Effector CD8-positive, alpha-beta T cell (primary cell): ENCODE data around the gene SUMF2.
"Not testable (repeated sequence)": the region's sequence is repeated elsewhere in the genome, so short reads cannot be mapped to it uniquely, and the experiment has no call there.

Experiments
- DNase-seq: peaks from one replicate; lab custom pipeline; 2025; lab: John Stamatoyannopoulos, UW

SUMF2 gene

DNA sequence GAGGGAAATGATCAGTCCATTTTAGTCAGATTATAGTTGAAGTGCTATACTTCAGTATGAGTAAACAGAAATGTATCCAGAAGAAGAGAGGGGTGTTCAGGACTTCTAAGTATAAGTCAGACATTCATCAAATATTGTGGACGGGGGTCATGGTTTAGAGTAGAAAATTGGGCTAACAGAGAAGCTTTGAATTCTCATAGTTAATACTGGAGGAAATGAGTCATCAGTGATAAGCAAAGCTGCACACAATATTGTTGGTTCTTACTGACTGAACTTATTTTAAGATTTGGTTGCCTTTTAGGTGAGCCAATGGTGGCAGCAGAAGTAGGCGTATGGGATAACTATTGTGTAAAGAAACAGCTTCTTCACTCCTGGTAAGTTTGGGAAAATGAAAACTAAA is 1.7 kb upstream of the SUMF2 start:
- DNase-seq, result no peak

DNA sequence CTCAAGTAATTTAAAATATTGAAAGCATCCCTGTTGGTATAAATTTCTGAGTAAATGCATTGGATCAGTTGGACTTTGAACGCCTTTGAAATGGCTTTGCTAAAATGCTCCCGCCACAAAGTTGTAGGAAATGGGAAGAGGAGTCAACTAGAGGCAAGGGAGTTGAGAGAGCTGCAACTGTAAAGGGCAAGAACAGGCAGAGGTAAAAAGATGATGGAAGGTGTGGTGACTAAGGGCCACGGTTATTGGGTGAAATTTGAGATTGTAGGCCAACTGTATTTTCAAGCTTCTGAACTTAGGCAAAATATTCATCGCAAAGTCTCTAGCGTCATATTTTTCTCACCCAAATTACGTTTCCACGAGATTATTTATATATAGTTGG is 595 bp upstream of the SUMF2 start:
- no peak for DNase-seq

DNA sequence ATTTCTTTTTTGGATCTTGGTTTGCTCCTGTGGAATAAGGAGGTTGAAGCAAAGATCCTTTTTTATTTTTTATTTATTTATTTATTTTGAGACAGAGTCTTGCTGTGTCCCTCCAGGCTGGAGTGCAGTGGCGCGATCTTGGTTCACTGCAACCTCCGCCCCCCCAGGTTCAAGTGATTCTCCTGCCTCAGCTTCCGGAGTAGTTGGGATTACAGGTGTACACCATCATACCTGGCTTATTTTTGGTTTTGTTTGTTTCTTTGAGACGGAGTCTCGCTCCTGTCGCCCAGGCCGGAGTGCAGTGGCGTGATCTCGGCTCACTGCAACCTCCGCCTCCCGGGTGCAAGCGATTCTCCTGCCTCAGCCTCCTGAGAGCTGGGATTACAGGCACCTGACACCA is 2.3 kb downstream of the SUMF2 start:
- not testable (repeated sequence) for DNase-seq

- DNase-seq, result peak; percentile 45
These were observed 10.3 kb downstream of the SUMF2 start for GRCh38 chr7:56074371-56074791.

DNA sequence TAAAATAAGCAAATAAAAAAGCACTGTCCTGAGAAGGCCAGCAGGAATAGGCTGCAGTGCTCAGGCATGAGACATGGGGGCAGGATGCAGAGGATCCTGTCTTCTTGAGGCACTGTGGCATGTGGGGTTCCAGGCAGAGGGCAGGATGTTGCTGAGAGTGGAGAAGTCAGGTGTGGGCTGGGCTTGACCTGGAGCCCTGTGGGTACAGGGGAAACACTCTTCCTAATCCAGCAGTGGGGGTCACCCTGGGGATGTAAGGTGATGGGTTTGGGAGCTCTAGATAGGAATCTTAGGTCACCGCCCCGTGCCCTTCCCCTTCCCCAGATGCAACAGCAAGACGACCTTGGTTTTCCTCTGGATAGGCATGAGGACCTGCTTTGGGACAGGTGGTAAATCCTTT is 13.6 kb downstream of the SUMF2 start:
- DNase-seq, result no peak

DNA sequence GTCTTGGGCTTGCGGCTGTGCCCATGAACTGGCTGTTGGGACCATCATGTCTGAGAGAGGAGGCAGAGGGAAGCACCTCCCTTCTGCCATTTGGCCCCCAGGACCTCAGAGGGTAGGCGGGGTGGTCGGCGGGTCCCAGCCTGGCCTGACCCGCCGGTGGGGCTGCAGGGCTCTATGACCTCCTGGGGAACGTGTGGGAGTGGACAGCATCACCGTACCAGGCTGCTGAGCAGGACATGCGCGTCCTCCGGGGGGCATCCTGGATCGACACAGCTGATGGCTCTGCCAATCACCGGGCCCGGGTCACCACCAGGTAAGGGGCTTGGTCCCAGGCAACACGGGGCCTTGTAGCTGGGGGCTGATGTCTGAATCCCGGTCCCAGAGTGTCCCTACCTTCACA is 14.1 kb downstream of the SUMF2 start:
- DNase-seq, result no peak

DNA sequence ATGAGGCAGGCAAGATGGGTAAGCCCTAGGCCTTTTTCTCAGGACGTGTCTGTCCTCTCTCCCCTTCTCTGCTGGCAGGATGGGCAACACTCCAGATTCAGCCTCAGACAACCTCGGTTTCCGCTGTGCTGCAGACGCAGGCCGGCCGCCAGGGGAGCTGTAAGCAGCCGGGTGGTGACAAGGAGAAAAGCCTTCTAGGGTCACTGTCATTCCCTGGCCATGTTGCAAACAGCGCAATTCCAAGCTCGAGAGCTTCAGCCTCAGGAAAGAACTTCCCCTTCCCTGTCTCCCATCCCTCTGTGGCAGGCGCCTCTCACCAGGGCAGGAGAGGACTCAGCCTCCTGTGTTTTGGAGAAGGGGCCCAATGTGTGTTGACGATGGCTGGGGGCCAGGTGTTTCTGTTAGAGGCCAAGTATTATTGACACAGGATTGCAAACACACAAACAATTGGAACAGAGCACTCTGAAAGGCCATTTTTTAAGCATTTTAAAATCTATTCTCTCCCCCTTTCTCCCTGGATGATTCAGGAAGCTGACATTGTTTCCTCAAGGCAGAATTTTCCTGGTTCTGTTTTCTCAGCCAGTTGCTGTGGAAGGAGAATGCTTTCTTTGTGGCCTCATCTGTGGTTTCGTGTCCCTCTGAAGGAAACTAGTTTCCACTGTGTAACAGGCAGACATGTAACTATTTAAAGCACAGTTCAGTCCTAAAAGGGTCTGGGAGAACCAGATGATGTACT is 15.5 kb downstream of the SUMF2 start:
- no peak for DNase-seq

DNA sequence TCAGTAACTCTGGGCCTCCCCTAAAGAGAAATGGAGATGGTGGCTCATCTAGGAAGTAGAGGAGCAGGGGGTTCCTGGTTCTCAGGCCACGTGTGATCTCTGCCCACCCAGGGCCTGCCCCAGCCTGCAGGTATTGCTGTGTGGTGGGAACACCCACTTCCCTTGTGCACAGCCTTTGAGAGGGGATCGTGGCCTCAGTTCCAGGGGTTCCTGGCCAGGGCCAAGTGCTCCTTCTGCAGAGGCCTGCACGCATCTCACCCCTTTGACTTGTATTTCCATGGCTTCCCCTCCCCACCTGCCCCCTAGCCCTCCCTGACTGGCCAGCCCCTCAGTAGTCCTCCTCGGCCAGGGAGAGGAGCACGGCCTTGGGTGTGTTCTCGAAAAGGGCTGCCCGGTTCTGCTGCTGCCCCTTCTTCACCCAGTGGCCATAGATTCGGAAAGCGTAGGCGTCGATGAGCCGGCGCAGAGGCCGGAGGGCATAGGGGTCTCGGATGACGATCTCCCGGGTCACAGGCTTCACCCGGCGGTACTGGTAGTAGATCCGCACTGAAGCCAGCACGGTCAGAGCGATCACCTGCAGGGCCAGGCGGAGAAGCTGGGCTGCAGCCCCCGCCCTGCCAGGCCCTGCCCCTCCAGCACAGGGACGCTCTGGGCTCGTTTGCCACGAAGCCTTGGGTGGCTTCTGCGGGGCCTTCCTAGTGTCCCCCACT is 16.8 kb downstream of the SUMF2 start:
- not testable (repeated sequence) for DNase-seq

- DNase-seq, result no peak
These were observed 17.7 kb downstream of the SUMF2 start for GRCh38 chr7:56081626-56082340.

DNA sequence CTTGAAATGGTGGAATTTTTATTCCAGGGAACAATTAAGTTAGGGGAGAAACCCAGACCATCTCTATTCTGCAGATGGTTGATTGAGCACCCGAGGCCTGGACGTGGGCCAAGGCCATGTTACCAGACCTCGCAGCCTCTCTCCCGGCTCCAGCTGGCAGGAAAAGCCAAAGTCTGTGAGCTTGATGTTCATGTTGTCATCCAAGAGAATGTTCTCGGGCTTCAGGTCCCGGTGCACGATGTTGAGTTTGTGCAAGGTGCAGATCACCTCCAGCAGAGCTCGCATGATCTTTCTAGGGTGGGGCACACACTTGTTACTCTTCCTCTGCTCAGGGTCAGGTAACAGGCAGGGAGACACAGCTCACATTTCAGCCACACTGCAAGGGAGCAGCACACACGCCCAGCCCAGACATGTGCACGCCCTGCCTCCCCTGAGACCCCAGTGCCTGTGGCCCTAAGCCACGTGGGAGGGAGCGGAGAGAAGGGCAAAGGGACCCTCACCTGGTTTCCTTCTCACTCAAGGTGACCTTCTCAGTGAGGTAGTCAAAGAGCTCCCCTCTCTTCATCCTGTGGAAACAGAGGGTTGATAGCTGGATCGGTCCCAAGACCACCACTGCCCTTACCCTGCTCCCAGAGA is 19.2 kb downstream of the SUMF2 start:
- no peak for DNase-seq

DNA sequence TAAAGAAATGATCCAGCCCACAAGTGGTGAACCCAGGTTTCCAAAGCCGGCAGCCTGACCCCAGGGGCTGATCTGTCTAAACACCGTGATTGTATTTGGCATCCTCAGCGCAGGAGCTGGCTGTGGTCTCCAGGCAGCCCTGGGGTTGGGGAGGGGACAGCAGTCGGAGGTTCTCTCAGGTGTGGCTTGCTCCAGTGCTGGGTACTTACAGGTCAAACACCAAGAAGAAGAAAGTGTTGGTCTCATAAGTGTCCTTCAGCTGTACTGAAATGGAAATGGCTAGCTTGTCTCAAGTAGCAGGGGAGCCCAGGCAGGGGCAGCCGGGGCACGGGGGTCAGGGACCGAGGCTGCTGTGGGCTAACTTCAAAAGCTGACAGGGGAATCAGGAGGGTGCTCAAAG is 22.7 kb downstream of the SUMF2 start:
- DNase-seq, result no peak

DNA sequence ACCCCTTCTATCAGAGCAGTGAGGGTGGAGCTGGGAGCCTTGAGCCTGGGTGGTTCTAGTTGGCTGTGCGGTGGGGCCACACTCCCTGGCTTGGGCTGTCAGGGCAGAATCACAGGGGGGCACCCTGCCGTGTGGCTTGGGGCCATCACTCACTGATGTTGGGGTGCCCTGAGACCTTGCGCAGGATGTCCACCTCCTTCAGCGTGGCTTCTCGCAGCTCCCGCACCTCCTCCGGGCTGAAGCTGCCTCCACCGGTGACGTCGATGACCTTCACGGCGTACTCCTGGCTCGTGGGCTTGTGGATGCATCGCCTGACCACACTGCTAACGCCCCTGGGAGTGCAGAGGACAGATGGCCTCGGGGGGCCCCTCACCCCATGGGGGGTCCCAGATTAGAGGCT is 23.4 kb downstream of the SUMF2 start:
- no peak for DNase-seq

- DNase-seq, result no peak
These were observed 27.5 kb downstream of the SUMF2 start for GRCh38 chr7:56091591-56091990.

- not testable (repeated sequence) for DNase-seq
These were observed 28.3 kb downstream of the SUMF2 start for GRCh38 chr7:56092388-56092787.

DNA sequence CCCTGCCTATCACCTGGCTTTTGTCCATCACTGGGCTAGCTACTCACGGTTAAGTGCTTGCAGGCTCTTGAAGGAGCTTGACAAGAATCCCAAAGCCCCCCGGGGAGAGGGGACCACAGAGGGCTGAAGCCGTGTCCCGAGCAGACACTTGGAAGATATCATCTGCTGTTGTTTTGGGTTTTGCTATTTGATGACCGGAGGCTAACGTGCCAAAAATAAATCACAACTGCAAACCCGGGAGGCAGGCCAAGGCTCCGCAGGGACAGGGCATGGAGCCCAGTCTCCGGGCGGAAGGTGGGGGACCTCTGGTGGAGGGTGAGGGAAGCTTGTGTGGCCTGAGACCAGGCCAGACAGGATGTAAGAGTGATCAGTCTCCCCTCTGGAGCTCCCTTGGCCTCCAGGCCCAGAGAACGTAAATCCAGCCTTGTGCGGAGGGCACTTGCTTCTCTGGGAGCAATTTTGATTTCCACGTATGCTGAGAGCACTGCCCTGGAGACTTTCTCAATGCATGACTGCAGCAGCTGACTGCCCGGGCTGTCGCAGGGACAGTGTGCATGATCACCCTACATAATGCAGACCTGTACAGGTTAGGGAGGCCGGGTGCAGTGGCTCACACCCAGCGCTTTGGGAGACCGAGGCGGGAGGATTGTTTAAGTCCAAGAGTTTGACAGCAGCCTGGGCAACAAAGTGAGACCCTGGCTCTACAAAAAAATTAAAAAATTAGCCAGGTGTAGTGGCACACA is 28.9 kb downstream of the SUMF2 start, which contains the start of gene PHKG1:
PHKG1 (minus strand) TSS at position 164 of the 743 bp plus-strand sequence. CDS start 4,011 bp downstream, outside the sequence.
- no peak for DNase-seq

DNA sequence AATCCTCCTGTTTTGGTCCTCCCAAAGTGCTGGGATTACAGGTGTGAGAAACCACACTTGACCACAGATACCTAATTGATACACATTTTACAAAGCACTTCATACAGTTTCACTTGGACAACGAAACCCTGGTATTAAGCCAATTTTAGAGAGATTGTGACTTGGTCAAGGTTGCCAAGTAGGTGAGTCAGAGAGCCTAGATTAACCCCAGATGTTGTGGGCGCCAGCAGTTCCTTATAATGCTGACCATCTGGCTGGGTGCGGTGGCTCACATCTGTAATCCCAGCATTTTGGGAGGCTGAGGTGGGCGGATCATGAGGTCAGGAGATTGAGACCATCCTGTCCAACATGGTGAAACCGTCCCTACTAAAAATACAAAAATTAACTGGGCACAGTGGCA is 33.6 kb downstream of the SUMF2 start:
- no peak for DNase-seq

- not testable (repeated sequence) for DNase-seq
These were observed 34.3 kb downstream of the SUMF2 start for GRCh38 chr7:56098187-56099008.

DNA sequence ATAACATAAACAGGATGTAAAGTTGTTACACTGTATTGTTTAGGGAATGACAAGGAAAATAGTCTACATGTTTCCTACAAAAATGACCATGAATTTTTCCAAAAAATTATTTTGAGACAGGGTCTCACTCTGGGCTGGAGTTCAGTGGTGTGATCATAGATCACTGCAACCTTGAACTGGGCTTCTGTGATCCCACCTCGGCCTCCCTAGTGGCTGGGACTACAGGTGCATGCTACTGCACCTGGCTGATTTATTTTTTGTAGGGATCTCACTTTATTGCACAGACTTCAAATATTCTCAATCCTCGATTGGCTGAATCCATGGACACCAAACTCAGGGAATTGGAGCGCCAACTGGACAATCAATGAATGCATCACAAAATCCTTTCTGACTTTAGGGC is 35.6 kb downstream of the SUMF2 start:
- no peak for DNase-seq

DNA sequence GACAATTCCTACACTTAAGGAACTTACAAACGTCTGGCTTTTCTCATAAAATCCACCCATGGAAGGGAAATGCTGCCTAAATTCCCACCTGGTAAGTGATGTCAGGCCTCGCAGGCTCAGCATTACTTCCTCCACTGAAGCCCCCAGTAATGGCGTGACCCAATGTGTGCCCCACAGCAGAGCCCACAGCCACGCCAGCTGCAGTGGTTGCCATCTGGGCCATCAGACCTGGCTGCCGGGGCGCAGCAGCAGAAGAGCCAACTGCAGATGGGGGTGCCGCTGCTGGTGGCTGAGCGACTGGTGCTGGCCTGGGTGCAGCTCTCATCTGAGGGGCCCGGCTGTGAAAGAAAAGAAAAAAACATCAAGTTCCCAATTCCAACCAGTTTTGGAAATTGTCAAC is 40.1 kb downstream of the SUMF2 start:
- not testable (repeated sequence) for DNase-seq

- DNase-seq, result no peak
These were observed 41.4 kb downstream of the SUMF2 start for GRCh38 chr7:56105508-56105907.
